ENCODE data around the gene PRSS38. TPM values are rescaled to one million over a fixed set of nuclear protein-coding genes. Genes with fewer than 3 reads are reported as not detected.
"Not testable (repeated sequence)": the region's sequence is repeated elsewhere in the genome, so short reads cannot be mapped to it uniquely, and the experiment has no call there.

Gene PRSS38
- total RNA-seq, 2 experiments from 2014 or later = not detected

GRCh38 chr1:227846265-227846858 is 30.9 kb downstream of the PRSS38 start:
- Mint-ChIP-seq H3K4me1 (peaks cover 2% of the 10 kb centered on the region), H3K9me3 (peaks cover 14% of the 10 kb centered on the region), H3K4me3 (no peak overlapping the region), H3K27ac (peak overlapping the region; percentile 46), H3K36me3 (ENCODE audit: low read depth) (no peaks in the 10 kb centered on the region), H3K27me3 (peaks cover 7% of the 10 kb centered on the region)
- CTCF ChIA-PET = no interaction called here
- DNase-seq = no peak
- POLR2A ChIA-PET = no interaction called here

GRCh38 chr1:227847046-227847445 is 31.6 kb downstream of the PRSS38 start:
- CTCF ChIA-PET, POLR2A ChIA-PET: not testable (repeated sequence)

GRCh38 chr1:227848430-227848932 is 33.0 kb downstream of the PRSS38 start:
- peaks cover 2% of the 10 kb centered on the region for H3K4me1 Mint-ChIP-seq
- no peak for DNase-seq
- H3K9me3 Mint-ChIP-seq = peaks cover 14% of the 10 kb centered on the region
- peaks cover 7% of the 10 kb centered on the region for H3K27me3 Mint-ChIP-seq
- H3K36me3 Mint-ChIP-seq (ENCODE audit: low read depth) = no peaks in the 10 kb centered on the region
- no peak overlapping the region for H3K4me3 Mint-ChIP-seq
- POLR2A ChIA-PET = no interaction called here
- CTCF ChIA-PET = no interaction called here
- no peak overlapping the region for H3K27ac Mint-ChIP-seq

More at GRCh38 chr1:227847046-227847445, 31.6 kb downstream of the PRSS38 start:
- not testable (repeated sequence) for H3K36me3 Mint-ChIP-seq (ENCODE audit: low read depth); H3K27me3 Mint-ChIP-seq; H3K4me3 Mint-ChIP-seq; DNase-seq; H3K4me1 Mint-ChIP-seq; H3K27ac Mint-ChIP-seq
- H3K9me3 Mint-ChIP-seq = peaks cover 14% of the 10 kb centered on the region

- peaks cover 13% of the 10 kb centered on the region for H3K9me3 Mint-ChIP-seq
- DNase-seq = no peak
- peaks cover under 1% of the 10 kb centered on the region for H3K4me1 Mint-ChIP-seq
- CTCF ChIA-PET = interaction anchor here (0.6 kb wide), 2 partner anchors 150 to 958 kb away, joined by 3 to 4 read pairs; no protein-coding TSS in a partner anchor
- peaks cover 7% of the 10 kb centered on the region for H3K27me3 Mint-ChIP-seq
- no peak overlapping the region for H3K4me3 Mint-ChIP-seq
- H3K36me3 Mint-ChIP-seq (ENCODE audit: low read depth) = no peaks in the 10 kb centered on the region
- POLR2A ChIA-PET = no interaction called here
- H3K27ac Mint-ChIP-seq = no peak overlapping the region
These were observed 33.8 kb downstream of the PRSS38 start for GRCh38 chr1:227849251-227849650.

DNA sequence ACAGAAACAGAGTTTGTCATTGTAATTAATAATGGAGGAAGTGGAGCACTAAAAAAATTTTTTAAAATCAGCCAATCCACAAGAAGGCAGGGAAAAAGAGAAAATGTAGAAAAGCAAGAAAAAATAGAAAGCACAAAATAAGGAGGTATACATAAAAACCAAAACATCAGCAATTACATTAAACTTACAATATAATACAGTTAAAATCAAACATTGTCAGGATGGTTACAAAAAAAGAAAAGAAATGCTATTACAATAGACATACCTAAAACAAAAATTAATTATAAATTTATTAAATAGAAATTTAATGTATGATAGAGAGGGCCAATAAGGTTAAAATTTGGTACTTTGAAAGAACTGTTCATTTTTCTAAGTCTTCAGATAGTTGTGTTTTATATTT is 38.7 kb downstream of the PRSS38 start:
- DNase-seq = no peak
- H3K27me3 Mint-ChIP-seq = peaks cover under 1% of the 10 kb centered on the region
- no peak overlapping the region for H3K4me3 Mint-ChIP-seq
- ChIA-PET POLR2A (no interaction called here), CTCF (no interaction called here)
- H3K9me3 Mint-ChIP-seq = peaks cover 3% of the 10 kb centered on the region
- no peaks in the 10 kb centered on the region for H3K36me3 Mint-ChIP-seq (ENCODE audit: low read depth)
- no peak overlapping the region for H3K27ac Mint-ChIP-seq
- no peaks in the 10 kb centered on the region for H3K4me1 Mint-ChIP-seq

- CTCF ChIA-PET = no interaction called here
- no peak for DNase-seq
- H3K27me3 Mint-ChIP-seq = no peaks in the 10 kb centered on the region
- no peaks in the 10 kb centered on the region for H3K4me1 Mint-ChIP-seq
- POLR2A ChIA-PET = no interaction called here
- H3K4me3 Mint-ChIP-seq = no peak overlapping the region
- no peak overlapping the region for H3K27ac Mint-ChIP-seq
- H3K36me3 Mint-ChIP-seq (ENCODE audit: low read depth) = no peaks in the 10 kb centered on the region
- peaks cover 3% of the 10 kb centered on the region for H3K9me3 Mint-ChIP-seq
These were observed 40.2 kb downstream of the PRSS38 start for GRCh38 chr1:227855687-227856086.

DNA sequence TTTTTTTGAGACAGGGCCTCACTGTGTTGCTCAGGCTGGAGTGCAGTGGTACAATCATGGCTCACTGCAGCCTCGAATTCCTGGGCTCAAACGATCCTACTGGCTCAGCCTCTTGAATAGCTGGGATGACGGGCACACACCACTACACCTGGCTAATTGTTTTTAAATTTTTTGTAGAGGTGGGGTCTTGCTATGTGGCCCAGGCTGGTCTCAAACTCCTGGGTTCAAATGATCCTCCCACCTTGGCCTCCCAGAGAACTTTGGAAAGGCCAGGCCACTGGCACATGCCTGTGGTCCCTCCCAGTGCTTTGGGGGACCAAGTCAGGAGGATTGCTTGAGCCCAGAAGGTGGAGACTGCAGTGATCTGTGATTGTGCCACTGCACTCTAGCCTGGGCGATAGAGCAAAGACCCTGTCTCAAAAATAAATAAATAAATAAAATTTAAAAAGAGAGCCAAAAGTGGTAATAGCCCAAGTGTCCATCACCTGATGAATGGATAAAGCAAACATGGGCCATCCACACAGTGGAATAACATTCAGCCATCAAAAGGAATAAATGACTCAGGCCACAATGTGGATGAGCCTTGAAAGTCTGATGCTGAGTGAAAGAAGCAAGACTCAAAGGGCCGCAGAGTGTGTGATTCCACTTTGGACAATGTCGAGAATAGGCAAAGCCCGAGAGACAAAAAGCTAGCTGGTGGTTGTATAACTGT is 40.8 kb downstream of the PRSS38 start:
- peaks cover 3% of the 10 kb centered on the region for H3K9me3 Mint-ChIP-seq
- no peaks in the 10 kb centered on the region for H3K27me3 Mint-ChIP-seq
- H3K4me1 Mint-ChIP-seq = no peaks in the 10 kb centered on the region
- ChIA-PET POLR2A (no interaction called here), CTCF (no interaction called here)
- H3K36me3 Mint-ChIP-seq (ENCODE audit: low read depth) = no peaks in the 10 kb centered on the region
- no peak overlapping the region for H3K27ac Mint-ChIP-seq
- no peak for DNase-seq
- H3K4me3 Mint-ChIP-seq = no peak overlapping the region

DNA sequence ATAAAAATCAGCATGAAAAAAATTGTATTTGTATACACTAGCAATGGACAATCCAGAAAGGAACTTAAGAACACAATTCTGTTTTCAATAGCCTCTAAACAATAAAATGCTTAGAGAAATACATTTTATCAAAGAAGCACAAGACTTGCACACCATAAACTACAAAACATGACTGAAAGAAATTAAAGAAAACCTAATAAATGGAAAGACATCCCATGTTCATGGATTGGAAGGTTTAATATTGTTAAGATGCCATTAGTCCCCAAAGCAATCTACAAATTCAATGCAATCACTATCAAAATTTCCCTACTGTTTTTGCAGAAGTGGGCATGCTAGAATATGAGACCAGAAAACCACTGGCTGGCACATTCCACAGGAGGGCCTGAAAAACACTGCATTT is 49.4 kb downstream of the PRSS38 start:
- POLR2A ChIA-PET = no interaction called here
- peaks cover 20% of the 10 kb centered on the region for H3K27me3 Mint-ChIP-seq
- CTCF ChIA-PET = no interaction called here
- H3K4me1 Mint-ChIP-seq = peaks cover 9% of the 10 kb centered on the region
- no peak overlapping the region for H3K4me3 Mint-ChIP-seq
- no peak overlapping the region for H3K27ac Mint-ChIP-seq
- DNase-seq = no peak
- peaks cover 11% of the 10 kb centered on the region for H3K9me3 Mint-ChIP-seq
- H3K36me3 Mint-ChIP-seq (ENCODE audit: low read depth) = peaks cover 4% of the 10 kb centered on the region

DNA sequence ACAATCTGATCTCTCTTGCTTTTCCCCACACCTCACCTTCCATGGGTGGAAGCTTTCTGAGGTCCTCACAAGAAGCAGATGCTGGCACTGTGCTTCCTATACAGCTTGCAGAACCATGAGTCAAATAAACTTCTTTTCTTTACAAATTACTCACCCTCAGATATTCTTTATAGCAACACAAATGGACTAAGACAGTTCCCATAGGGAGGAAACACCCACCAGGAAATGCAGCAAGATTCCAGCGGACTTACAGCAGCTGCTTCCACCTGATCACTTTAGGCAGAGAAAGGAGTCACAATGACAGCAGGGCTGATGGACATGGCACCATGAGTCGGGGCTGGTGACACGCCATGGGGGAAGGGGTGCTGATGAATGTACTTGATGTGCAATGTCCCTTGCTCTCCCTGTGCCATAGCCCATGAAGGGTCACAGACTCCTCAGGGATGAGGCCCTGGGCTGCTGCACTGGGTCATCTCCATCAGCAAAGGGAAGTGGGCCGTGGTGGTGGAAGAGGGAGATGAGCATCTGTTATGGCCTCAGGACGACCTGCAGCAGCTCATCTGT is 53.9 kb downstream of the PRSS38 start:
- Mint-ChIP-seq H3K9me3 (peaks cover 22% of the 10 kb centered on the region), H3K4me1 (peaks cover 35% of the 10 kb centered on the region), H3K27ac (peak overlapping the region; percentile 71), H3K27me3 (peaks cover 14% of the 10 kb centered on the region), H3K36me3 (ENCODE audit: low read depth) (peaks cover 19% of the 10 kb centered on the region), H3K4me3 (peak overlapping the region; percentile 51)
- DNase-seq = no peak
- ChIA-PET CTCF (no interaction called here), POLR2A (no interaction called here)

GRCh38 chr1:227869851-227870305 is 54.4 kb downstream of the PRSS38 start:
- ChIA-PET POLR2A (no interaction called here), CTCF (no interaction called here)
- Mint-ChIP-seq H3K4me1 (peaks cover 35% of the 10 kb centered on the region), H3K36me3 (ENCODE audit: low read depth) (peaks cover 19% of the 10 kb centered on the region), H3K4me3 (peak overlapping the region; percentile 51), H3K9me3 (peaks cover 17% of the 10 kb centered on the region), H3K27ac (peak overlapping the region; percentile 71), H3K27me3 (peaks cover 14% of the 10 kb centered on the region)
- DNase-seq = peak; percentile 48

GRCh38 chr1:227870366-227870765 is 54.9 kb downstream of the PRSS38 start:
- Mint-ChIP-seq H3K36me3 (ENCODE audit: low read depth) (peaks cover 18% of the 10 kb centered on the region), H3K27ac (peak overlapping the region; percentile 71), H3K4me3 (peak overlapping the region; percentile 51), H3K4me1 (peaks cover 35% of the 10 kb centered on the region), H3K9me3 (peaks cover 15% of the 10 kb centered on the region), H3K27me3 (peaks cover 17% of the 10 kb centered on the region)
- POLR2A ChIA-PET = no interaction called here
- CTCF ChIA-PET = no interaction called here
- no peak for DNase-seq

- peaks cover 35% of the 10 kb centered on the region for H3K4me1 Mint-ChIP-seq
- H3K4me3 Mint-ChIP-seq, DNase-seq, POLR2A ChIA-PET: not testable (repeated sequence)
- CTCF ChIA-PET = interaction anchor here (1.0 kb wide), 1 partner anchor 44 kb away, joined by 3 read pairs; no protein-coding TSS in a partner anchor
- H3K27me3 Mint-ChIP-seq = peaks cover 32% of the 10 kb centered on the region
- H3K27ac Mint-ChIP-seq = peak overlapping the region; percentile 21
- H3K9me3 Mint-ChIP-seq = peaks cover 15% of the 10 kb centered on the region
- peaks cover 18% of the 10 kb centered on the region for H3K36me3 Mint-ChIP-seq (ENCODE audit: low read depth)
These were observed 56.4 kb downstream of the PRSS38 start for GRCh38 chr1:227871892-227872291.

DNA sequence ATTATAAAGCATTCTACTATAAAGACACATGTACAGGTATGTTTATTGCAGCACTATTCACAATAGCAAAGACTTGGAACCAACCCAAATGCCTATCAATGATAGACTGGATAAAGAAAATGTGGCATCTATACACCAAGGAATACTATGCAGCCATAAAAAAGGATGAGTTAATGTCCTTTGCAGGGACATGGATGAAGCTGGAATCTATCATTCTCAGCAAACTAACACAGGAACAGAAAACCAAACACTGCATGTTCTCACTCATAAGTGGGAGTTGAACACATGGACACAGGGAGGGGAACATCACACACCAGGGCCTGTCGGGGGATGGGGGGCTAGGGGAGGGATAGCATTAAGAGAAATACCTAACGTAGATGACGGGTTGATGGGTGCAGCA is 62.3 kb downstream of the PRSS38 start:
- H3K36me3 Mint-ChIP-seq (ENCODE audit: low read depth) = peaks cover 14% of the 10 kb centered on the region
- H3K4me3 Mint-ChIP-seq, H3K4me1 Mint-ChIP-seq, H3K9me3 Mint-ChIP-seq, POLR2A ChIA-PET, H3K27ac Mint-ChIP-seq, DNase-seq, CTCF ChIA-PET: not testable (repeated sequence)
- peaks cover 48% of the 10 kb centered on the region for H3K27me3 Mint-ChIP-seq
